ENCODE data around the gene GJA3. TPM values are rescaled to one million over a fixed set of nuclear protein-coding genes. Genes with fewer than 3 reads are reported as not detected.

The GJA3 gene
- total and polyA plus RNA-seq, 2 of the 4 experiments (the other 2 are of a cell fraction), result 1.5 to 2.7 TPM

- DNase-seq (no peak), ATAC-seq (ENCODE audit: low read depth) (no peak)
- no peaks in the 10 kb centered on the region for H3K36me3 ChIP-seq (ENCODE audit: control insufficient read depth, insufficient read depth, low read length)
- H3K18ac ChIP-seq (ENCODE audit: low read depth, low read length), result no peak overlapping the region
- H4K5ac ChIP-seq (ENCODE audit: low read depth, low read length), result no peak overlapping the region
- dilution Hi-C loops (cut with HindIII; ENCODE audit: low sequenced_read_pairs, unreplicated experiment) (no loop called here), in situ Hi-C loops (cut with MboI; ENCODE audit: low sequenced_read_pairs) (no loop called here), intact Hi-C loops (cut with micrococcal nuclease) (no loop called here)
- H3K14ac ChIP-seq (replicated peaks; ENCODE audit: low read depth, low read length), result no peak overlapping the region
- WGBS, 2 experiments (ENCODE audit: extremely low coverage in 2 of 2, insufficient read length in 1 of 2), result no CpG with 5 or more reads among the region's 4 CpGs
- H3K56ac ChIP-seq (ENCODE audit: extremely low read depth, insufficient read depth, low read length), result no peak overlapping the region
- peaks cover 2% of the 10 kb centered on the region; the same call in 1 of the 2 replicates for H3K4me1 ChIP-seq (ENCODE audit: control insufficient read depth, insufficient read depth, low read length)
- no peak overlapping the region for H3K9ac ChIP-seq (ENCODE audit: low read depth, low read length)
- no peak overlapping the region for H4K8ac ChIP-seq (ENCODE audit: low read depth in 2 of 2, low read length in 2 of 2)
- ChIA-PET POLR2A (ENCODE audit: unreplicated experiment) (interaction anchor here (0.8 kb wide), 1 partner anchor 9 kb away, joined by 3 read pairs; no protein-coding TSS in a partner anchor), CTCF (interaction anchor here (0.7 kb wide), 1 partner anchor 721 kb away, joined by 3 read pairs; no protein-coding TSS in a partner anchor)
- H2AFZ ChIP-seq (replicated peaks; ENCODE audit: low read length, poor library complexity), result no peak overlapping the region
- H3K23ac ChIP-seq (ENCODE audit: low read depth, low read length), result no peak overlapping the region
- no peak overlapping the region for H2BK5ac ChIP-seq (ENCODE audit: low read depth, low read length, poor library complexity, severe bottlenecking)
- no peaks in the 10 kb centered on the region for H3K9me1 ChIP-seq (ENCODE audit: insufficient read depth, low read length)
- peaks cover 36% of the 10 kb centered on the region for H3K27me3 ChIP-seq (ENCODE audit: control insufficient read depth, insufficient read depth, low read length)
- H3K9me3 ChIP-seq (ENCODE audit: control insufficient read depth, insufficient read depth, low read length), result no peaks in the 10 kb centered on the region
- no peak overlapping the region for H4K91ac ChIP-seq (ENCODE audit: insufficient read depth, low read depth, low read length)
- H2BK120ac ChIP-seq (ENCODE audit: low read depth, low read length), result no peak overlapping the region
- no peak overlapping the region for H2AK9ac ChIP-seq (replicated peaks; ENCODE audit: low read depth, low read length, poor library complexity)
- H2BK15ac ChIP-seq (ENCODE audit: low read depth, low read length), result no peak overlapping the region
- TF ChIP-seq NFE2L2 (IDR thresholded peaks at IDR 0.05; ENCODE audit: low read depth, low read length) (no peak), ELK1 (IDR thresholded peaks at IDR 0.05; ENCODE audit: borderline replicate concordance, low read depth, low read length) (no peak), MXI1 (IDR thresholded peaks at IDR 0.05; ENCODE audit: borderline replicate concordance, low read depth, low read length) (no peak), FOS (IDR thresholded peaks at IDR 0.05; ENCODE audit: low read depth, low read length) (no peak), CTCF (conservative IDR thresholded peaks at IDR 0.05; ENCODE audit: low read depth, low read length) (no peak), RAD21 (IDR thresholded peaks at IDR 0.05; ENCODE audit: low read length) (no peak), USF2 (IDR thresholded peaks at IDR 0.05; ENCODE audit: low read depth, low read length) (peak; percentile 23; the same call in 1 of the 2 replicates), MAFK (IDR thresholded peaks at IDR 0.05; ENCODE audit: low read depth, low read length) (no peak), CEBPB (IDR thresholded peaks at IDR 0.05; ENCODE audit: low read depth, low read length) (no peak)
- no peak overlapping the region for H3K4me3 ChIP-seq (ENCODE audit: insufficient read depth, low read depth, low read length)
- H2AK5ac ChIP-seq (ENCODE audit: low read depth, low read length), result no peak overlapping the region
- no TSS peak for BruUV-seq (replicated peaks)
- no peak overlapping the region for H2BK20ac ChIP-seq (ENCODE audit: low read depth, low read length)
- no peak overlapping the region for H3K27ac ChIP-seq (ENCODE audit: insufficient read depth, low read length)
- H3K4ac ChIP-seq (ENCODE audit: low read depth, low read length), result no peak overlapping the region
- H4K20me1 ChIP-seq (ENCODE audit: insufficient read depth, low read length), result no peaks in the 10 kb centered on the region
- peak overlapping the region; percentile 27; the same call in 1 of the 2 replicates for H3K4me2 ChIP-seq (ENCODE audit: low read depth, low read length)
- no peaks in the 10 kb centered on the region for H3K79me1 ChIP-seq (ENCODE audit: low read depth in 1 of 2, low read length in 2 of 2)
Observed at GRCh38 chr13:20106742-20107141, 54.1 kb downstream of the GJA3 start.
